CD4-positive, alpha-beta T cell treated with Interleukin-10 for 1 hour (primary cell): Measurements from ENCODE around the gene VSTM1.

Experiments used
- DNase-seq: peaks from one replicate; pipeline ENCODE4 v3.0.0-alpha.2; 2020

Gene VSTM1

DNA sequence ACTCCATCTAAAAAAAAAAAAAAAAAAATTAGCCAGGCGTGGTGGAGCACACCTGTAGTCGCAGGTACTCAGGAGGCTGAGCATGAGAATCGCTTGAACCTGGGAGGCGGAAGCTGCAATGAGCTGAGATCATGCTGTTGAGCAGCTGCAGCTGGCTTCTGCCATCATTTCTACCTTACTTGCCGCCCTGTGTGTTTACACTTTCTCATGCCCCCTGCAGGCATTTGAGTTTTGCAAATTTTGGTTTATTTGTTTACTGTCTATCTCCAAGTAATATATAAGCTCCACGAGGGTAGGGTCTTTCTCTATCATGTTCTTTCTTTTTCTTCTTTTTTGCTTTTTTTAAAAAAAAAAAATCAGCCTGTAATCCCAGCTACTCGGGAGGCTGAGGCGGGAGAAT is 54.3 kb downstream of the VSTM1 start:
- no peak for DNase-seq

GRCh38 chr19:54002495-54003315 is 61.0 kb downstream of the VSTM1 start:
- DNase-seq: no peak

DNA sequence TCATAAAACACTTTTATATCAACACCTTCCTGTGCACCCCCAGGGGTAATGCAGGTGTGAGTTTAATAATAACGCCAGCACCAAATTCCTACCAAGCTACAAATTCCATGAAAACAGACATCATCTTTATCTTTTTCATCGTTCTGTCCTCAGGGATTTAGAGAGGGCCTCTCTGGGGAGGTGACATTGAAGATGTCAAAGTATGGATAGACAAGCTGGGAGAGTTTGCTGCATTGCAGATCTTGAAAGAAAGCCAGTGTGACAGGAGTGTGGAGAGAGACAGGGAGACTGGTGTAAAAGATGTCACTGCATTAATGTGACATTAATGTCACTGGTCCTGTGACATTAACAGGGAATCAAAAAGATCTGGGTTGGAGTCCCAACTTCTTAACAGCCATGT is 62.2 kb downstream of the VSTM1 start:
- no peak for DNase-seq

GRCh38 chr19:53999694-54000093 is 64.0 kb downstream of the VSTM1 start:
- DNase-seq: no peak

DNA sequence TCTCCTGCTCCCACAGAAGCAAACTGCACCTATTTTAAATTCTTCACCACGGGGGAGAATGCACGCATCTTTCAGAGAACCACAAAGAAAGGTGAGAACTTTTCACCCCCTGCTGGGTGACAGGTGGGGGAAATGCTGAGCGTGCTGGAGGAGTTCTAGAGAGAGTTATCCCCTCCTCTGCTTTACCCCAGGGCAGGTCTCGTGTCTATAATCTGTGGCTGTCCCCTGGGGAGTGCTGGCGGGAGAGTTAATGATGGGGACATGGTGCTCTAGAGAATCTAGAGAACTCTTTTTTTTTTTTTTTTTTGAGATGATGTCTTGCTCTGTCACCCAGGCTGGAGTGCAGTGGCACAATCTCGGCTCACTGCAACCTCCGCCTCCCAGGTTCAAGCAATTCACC is 65.5 kb downstream of the VSTM1 start:
- DNase-seq: no peak

GRCh38 chr19:53994811-53995210 is 68.9 kb downstream of the VSTM1 start:
- no peak for DNase-seq

DNA sequence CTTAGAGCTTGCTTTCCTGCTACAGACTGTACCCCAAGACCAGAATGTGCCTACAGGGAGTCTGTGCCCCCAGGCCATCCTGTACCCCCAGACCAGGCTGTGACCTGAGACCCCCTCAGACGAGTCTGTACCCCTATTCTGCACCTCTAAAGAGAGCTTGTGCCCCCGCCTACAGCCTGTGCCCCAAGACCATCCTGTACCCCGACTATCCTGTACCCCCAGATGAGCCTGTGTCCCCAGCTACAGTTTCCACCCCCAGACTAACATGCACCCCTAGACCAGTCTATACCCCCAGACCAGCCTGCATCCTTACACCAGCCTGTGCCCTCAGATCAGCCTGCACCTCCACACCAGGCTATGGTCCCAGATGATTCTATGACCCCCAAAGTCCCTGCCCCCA is 70.2 kb downstream of the VSTM1 start:
- DNase-seq: no peak

DNA sequence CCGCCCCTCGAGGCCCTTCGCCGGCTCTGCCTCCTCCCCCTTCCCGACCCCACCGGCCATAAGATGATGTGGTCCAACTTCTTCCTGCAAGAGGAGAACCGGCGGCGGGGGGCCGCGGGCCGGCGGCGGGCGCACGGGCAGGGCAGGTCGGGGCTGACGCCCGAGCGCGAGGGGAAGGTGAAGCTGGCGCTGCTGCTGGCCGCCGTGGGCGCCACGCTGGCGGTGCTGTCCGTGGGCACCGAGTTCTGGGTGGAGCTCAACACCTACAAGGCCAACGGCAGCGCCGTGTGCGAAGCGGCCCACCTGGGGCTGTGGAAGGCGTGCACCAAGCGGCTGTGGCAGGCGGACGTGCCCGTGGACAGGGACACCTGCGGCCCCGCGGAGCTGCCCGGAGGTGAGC is 70.9 kb downstream of the VSTM1 start:
- DNase-seq: no peak

DNA sequence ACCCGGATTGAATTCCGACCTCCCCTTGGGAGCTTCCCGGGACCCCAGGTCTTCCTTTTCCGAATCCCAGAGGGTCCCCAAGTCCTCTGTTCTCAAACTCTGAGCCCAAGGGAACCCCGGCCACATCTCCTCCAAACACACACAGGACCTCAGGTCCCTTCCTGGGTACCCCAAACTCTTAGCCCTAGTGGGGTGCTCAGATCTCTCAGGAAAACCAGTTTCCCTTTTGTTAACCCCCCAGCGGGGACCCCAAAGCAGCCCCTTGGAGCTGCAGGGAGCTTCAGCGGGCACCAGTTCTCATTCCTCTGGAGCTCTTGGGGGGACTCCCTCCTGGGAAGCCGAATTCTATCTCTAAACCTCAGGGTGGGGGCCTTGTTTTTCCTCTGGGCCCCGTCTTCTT is 71.5 kb downstream of the VSTM1 start:
- no peak for DNase-seq

DNA sequence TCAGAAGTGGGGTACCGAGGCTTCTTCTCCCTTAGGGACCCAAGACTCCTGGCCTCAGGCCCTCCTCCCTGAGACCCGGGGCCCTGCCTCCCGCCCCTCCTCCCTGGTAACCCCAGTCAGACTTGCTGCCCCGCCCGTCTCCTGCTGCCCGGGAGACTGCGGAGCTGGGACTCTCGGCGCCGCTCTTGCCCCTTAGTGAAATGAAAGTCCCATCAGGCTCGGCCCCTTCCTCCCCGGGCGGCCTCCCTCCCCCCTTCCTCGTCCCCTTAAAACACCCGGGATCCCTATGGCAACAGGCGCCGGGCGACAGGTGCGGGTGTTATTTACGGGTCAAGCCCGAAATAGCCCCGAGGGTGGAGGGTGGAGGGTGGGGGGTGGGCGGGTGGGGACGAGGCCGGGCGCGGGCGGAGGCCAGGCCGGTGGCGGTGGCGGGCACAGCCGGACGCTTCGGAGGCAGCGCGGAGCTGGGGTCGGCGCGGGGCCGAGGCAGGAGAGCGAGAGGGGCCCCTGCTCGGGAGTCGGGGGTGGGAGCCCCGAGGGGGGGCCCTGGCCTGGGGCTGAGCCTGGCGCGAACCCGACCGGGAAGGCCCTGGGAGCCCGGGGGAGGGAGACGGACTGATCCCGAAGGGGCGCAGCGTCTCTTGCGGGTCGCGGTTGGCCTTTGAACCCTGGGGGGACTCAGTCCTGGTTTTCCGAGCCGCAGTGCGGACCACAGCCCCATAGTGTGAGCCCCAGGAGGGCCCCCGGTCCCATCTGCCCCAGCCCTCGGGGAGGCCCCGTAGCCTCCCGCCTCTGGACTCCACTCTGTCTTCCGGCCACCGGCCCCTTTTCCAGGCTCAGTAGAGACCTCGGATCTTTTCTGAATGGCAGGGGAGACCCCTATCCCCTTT is 72.2 kb downstream of the VSTM1 start, which contains the start of gene CACNG6:
Gene CACNG6 (plus strand): TSS at position 414 of the 890 bp plus-strand sequence. CDS start 1,241 bp downstream, outside the sequence.
- DNase-seq: no peak
